Common myeloid progenitor, CD34-positive (primary cell): ENCODE results near the gene ANKRD10.

Source experiments
- CTCF ChIA-PET: fragments of 350-600 bp; sonication (Branson Sonifier 250); formaldehyde crosslinking; loops from one replicate; lab custom pipeline; 2021; ENCODE audit warnings: antibody characterized with exemption; lab: Charles Lee
- POLR2A ChIA-PET: fragments of 350-600 bp; sonication (Branson Sonifier 250); formaldehyde crosslinking; loops from one replicate; lab custom pipeline; 2021; ENCODE audit warnings: antibody characterized with exemption; lab: Charles Lee
- DNase-seq, 3 donors: peaks; one replicate each; pipeline versions ENCODE4 v3.0.0 to v3.0.0-alpha.2; 2013
- H3K27ac ChIP-seq, 2 experiments: 1 replicate in 1 of 2; 2 replicates in 1 of 2; pipeline ENCODE4 v1.7.0; 2013; ENCODE audit warnings: inconsistent platforms in 2 of 2, low read length in 2 of 2, mild to moderate bottlenecking in 2 of 2, low read depth in 1 of 2, moderate library complexity in 1 of 2; ENCODE audit not compliant: severe bottlenecking in 2 of 2, insufficient read depth in 1 of 2, poor library complexity in 1 of 2
- H3K27me3 ChIP-seq, 5 experiments: replicated peaks in 2 of 5; 1 replicate in 3 of 5; 2 replicates in 2 of 5; pipeline versions ENCODE4 v1.6.1 to v1.7.0; 2013; ENCODE audit warnings: low read length in 4 of 5, mild to moderate bottlenecking in 2 of 5, moderate library complexity in 2 of 5, inconsistent platforms in 1 of 5; ENCODE audit not compliant: insufficient read depth in 5 of 5, control insufficient read depth in 4 of 5
- H3K36me3 ChIP-seq, 4 experiments: 1 replicate in 2 of 4; 2 replicates in 2 of 4; pipeline versions ENCODE4 v1.6.1 to v1.7.0; 2013; ENCODE audit warnings: low read length in 3 of 4, control low read depth in 1 of 4, mild to moderate bottlenecking in 1 of 4; ENCODE audit not compliant: control insufficient read depth in 4 of 4, insufficient read depth in 4 of 4
- H3K4me1 ChIP-seq, 4 experiments: 1 replicate in 3 of 4; 2 replicates in 1 of 4; pipeline versions ENCODE4 v1.6.1 to v1.7.1; 2013; ENCODE audit warnings: low read length in 3 of 4, mild to moderate bottlenecking in 3 of 4, control low read depth in 1 of 4, inconsistent platforms in 1 of 4, moderate library complexity in 1 of 4; ENCODE audit not compliant: control insufficient read depth in 4 of 4, insufficient read depth in 4 of 4; ENCODE audit errors: control extremely low read depth in 1 of 4
- H3K4me3 ChIP-seq, 7 experiments: 1 replicate in 4 of 7; 2 replicates in 3 of 7; pipeline versions ENCODE4 v1.5.1 to v1.7.0; 2013; ENCODE audit warnings: mild to moderate bottlenecking in 7 of 7, low read length in 6 of 7, moderate library complexity in 6 of 7, inconsistent platforms in 2 of 7, low read depth in 2 of 7, control low read depth in 1 of 7; ENCODE audit not compliant: insufficient read depth in 4 of 7, control insufficient read depth in 1 of 7; ENCODE audit errors: extremely low read depth in 1 of 7
- H3K9me3 ChIP-seq, 5 experiments: 1 replicate in 4 of 5; 2 replicates in 1 of 5; pipeline versions ENCODE4 v1.6.1 to v1.7.1; 2013; ENCODE audit warnings: low read length in 4 of 5, mild to moderate bottlenecking in 2 of 5, inconsistent platforms in 1 of 5, low read depth in 1 of 5, moderate library complexity in 1 of 5; ENCODE audit not compliant: control insufficient read depth in 4 of 5, insufficient read depth in 2 of 5; ENCODE audit errors: control extremely low read depth in 1 of 5
- WGBS: methylation state at CpG from one replicate; pipeline ENCODE4 v1.1.5; 2013; ENCODE audit not compliant: insufficient coverage; 5-methylcytosine and 5-hydroxymethylcytosine counted together

ANKRD10 gene

GRCh38 chr13:110855363-110855762, 59.5 kb downstream of the ANKRD10 start:
- Histone ChIP-seq H3K27ac (no peak overlapping the region), H3K9me3 (peaks cover 0 to 11% (median 9%) of the 10 kb centered on the region in 5 experiments), H3K36me3 (no peaks in the 10 kb centered on the region), H3K27me3 (peaks cover 0 to 11% (median 0%) of the 10 kb centered on the region in 5 experiments), H3K4me3 (no peak overlapping the region), H3K4me1 (no peaks in the 10 kb centered on the region)
- 100% methylated on average over 5 of the region's 6 CpGs for whole genome bisulfite sequencing
- POLR2A ChIA-PET, result no interaction called here
- CTCF ChIA-PET, result no interaction called here
- no peak for DNase-seq

DNA sequence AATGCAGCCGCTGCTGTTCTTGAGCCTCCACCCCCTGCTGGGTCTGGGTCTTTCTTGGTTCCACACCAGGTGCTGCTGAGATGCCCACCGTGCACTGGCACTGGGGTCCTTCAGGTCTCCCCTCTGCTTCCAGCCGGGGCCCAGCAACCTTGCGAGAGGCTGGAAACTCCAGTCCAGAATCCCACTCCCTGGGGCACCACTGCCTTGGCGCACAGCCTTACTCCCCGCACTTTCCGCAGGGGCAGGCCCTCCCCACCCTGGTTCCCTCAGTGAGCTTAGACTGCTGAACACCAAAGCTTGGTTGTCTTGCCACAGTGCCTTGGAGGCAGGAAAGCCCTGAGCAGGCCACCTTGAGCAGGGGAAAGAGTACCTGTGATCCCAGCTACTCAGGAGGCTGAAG, 60.0 kb downstream of the ANKRD10 start:
- peaks cover 0 to 11% (median 9%) of the 10 kb centered on the region in 5 experiments for H3K9me3 ChIP-seq
- DNase-seq, result no peak
- ChIA-PET CTCF (no interaction called here), POLR2A (no interaction called here)
- H3K27me3 ChIP-seq, result peaks cover 0 to 13% (median 0%) of the 10 kb centered on the region in 5 experiments
- H3K27ac ChIP-seq, result no peak overlapping the region
- no peaks in the 10 kb centered on the region for H3K4me1 ChIP-seq
- H3K4me3 ChIP-seq, result no peak overlapping the region
- H3K36me3 ChIP-seq, result no peaks in the 10 kb centered on the region
- WGBS, result 95% methylated on average over 4 of the region's 7 CpGs

GRCh38 chr13:110853235-110853721, 61.6 kb downstream of the ANKRD10 start:
- no peak overlapping the region for H3K27ac ChIP-seq
- H3K27me3 ChIP-seq, result peaks cover 0 to 13% (median 0%) of the 10 kb centered on the region in 5 experiments
- 88% methylated on average over 16 of the region's 20 CpGs for WGBS
- POLR2A ChIA-PET, result no interaction called here
- H3K4me3 ChIP-seq, result no peak overlapping the region
- CTCF ChIA-PET, result no interaction called here
- H3K9me3 ChIP-seq, result peaks cover 0 to 11% (median 9%) of the 10 kb centered on the region in 5 experiments
- no peaks in the 10 kb centered on the region for H3K36me3 ChIP-seq
- peaks cover 0 to under 1% (median 0%) of the 10 kb centered on the region in 4 experiments for H3K4me1 ChIP-seq
- no peak for DNase-seq

DNA sequence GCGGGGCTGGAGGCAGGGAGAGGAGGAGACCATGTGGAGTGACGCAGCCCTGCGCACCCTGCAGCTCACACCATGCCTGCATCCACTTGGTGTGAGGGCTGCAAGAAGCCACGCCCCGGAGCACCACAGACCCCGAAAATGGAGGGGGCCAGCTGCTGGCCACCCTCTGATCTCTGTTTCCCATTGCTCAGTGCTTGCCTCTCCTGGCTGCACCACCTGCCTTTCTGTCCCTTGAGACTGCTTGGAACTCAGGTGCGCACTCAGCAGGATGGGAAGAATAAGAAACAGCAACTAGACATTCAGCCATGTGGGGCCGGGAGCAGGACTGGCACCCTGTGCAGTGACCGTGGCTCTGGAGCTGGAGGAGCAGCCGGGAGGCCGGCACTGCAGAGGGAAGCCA, 64.0 kb downstream of the ANKRD10 start:
- ChIA-PET CTCF (no interaction called here), POLR2A (interaction anchor here (0.6 kb wide), 1 partner anchor 233 kb away, joined by 3 read pairs; no protein-coding TSS in a partner anchor)
- peaks cover 0 to 3% (median 0%) of the 10 kb centered on the region in 4 experiments for H3K4me1 ChIP-seq
- 89% methylated on average over 9 of the region's 11 CpGs for WGBS
- H3K27ac ChIP-seq, result no peak overlapping the region
- H3K9me3 ChIP-seq, result no peaks in the 10 kb centered on the region
- no peak for DNase-seq
- H3K27me3 ChIP-seq, result peaks cover 0 to 14% (median 0%) of the 10 kb centered on the region in 5 experiments
- no peaks in the 10 kb centered on the region for H3K36me3 ChIP-seq
- no peak overlapping the region for H3K4me3 ChIP-seq

DNA sequence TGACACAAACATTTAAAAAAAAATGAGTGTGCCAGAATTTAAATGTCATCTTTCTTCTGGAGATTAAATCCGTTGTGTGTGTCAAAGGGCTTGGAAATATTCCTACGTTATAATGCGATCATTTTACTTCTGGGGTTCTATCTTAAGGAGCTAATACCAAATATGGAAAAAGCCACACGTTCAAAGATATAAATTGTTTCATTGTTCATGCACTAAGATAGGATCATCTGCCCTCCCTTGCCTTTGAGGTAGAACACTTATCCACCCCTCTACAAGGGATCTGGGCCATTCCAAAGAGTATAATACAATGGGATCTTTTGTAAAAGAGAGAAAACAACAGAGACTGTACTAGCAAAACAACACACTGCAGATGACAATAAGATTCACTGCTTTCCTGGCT, 64.9 kb downstream of the ANKRD10 start:
- Histone ChIP-seq H3K27me3 (peaks cover 0 to 18% (median 0%) of the 10 kb centered on the region in 5 experiments), H3K27ac (no peak overlapping the region), H3K36me3 (no peaks in the 10 kb centered on the region), H3K4me3 (no peak overlapping the region), H3K4me1 (peaks cover 0 to 3% (median 0%) of the 10 kb centered on the region in 4 experiments), H3K9me3 (no peaks in the 10 kb centered on the region)
- ChIA-PET CTCF (interaction anchor here (1.3 to 1.6 kb wide), 2 partner anchors 10 to 31 kb away, joined by 3 to 4 read pairs; no protein-coding TSS in a partner anchor), POLR2A (no interaction called here)
- DNase-seq, result no peak
- no CpG with 5 or more reads among the region's 4 CpGs for WGBS

DNA sequence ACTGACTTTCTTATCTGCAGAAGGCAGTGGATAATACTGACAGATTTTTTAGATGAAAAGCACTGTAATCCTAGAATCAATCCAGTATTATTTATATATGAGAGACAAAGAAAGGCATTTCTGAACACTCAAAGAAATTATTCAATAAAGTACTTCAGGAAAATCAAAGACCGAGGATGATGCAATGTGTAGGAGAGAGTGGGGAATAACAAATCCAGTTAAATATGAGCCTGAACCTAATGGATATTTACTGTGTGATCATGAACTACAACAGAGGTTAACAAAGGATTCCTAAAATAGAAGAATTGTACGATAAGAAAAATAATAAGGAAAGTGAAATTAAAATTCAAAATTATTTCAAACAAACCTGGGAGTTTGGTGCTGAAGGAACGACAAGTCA, 69.3 kb downstream of the ANKRD10 start:
- H3K27me3 ChIP-seq, result peaks cover 0 to 13% (median 0%) of the 10 kb centered on the region in 5 experiments
- H3K27ac ChIP-seq, result no peak overlapping the region
- H3K4me3 ChIP-seq, result no peak overlapping the region
- H3K4me1 ChIP-seq, result peaks cover 0 to 3% (median 0%) of the 10 kb centered on the region in 4 experiments
- 92% methylated on average over 2 of the region's 3 CpGs for WGBS
- ChIA-PET CTCF (no interaction called here), POLR2A (no interaction called here)
- DNase-seq, result no peak
- H3K36me3 ChIP-seq, result no peaks in the 10 kb centered on the region
- peaks cover 0 to 6% (median 2%) of the 10 kb centered on the region in 5 experiments for H3K9me3 ChIP-seq

- CTCF ChIA-PET, result no interaction called here
- Histone ChIP-seq H3K4me3 (no peak overlapping the region), H3K27ac (no peak overlapping the region), H3K36me3 (no peaks in the 10 kb centered on the region), H3K9me3 (peaks cover 0 to 6% (median 2%) of the 10 kb centered on the region in 5 experiments), H3K4me1 (no peaks in the 10 kb centered on the region), H3K27me3 (peaks cover 0 to 6% (median 0%) of the 10 kb centered on the region in 5 experiments)
- no peak for DNase-seq
- 92% methylated on average over 3 of the region's 3 CpGs for WGBS
- POLR2A ChIA-PET, result no interaction called here
Measured at GRCh38 chr13:110841846-110842245, 73.0 kb downstream of the ANKRD10 start.
